Neural cell (in vitro differentiated cells): ENCODE measurements around the gene WDR82. TPM values are rescaled to one million over a fixed set of nuclear protein-coding genes. Genes with fewer than 3 reads are reported as not detected.

Experiments used
- H2AFZ ChIP-seq: fragments of 200-600, 300-800 bp; sonication (generic), shearing (Covaris generic); 2 replicates; pipeline ENCODE4 v1.6.0; 2014; ENCODE audit warnings: low read depth, mild to moderate bottlenecking, antibody characterized with exemption, low read length, moderate library complexity
- H3F3A ChIP-seq: fragments of 200-600 bp; shearing (Covaris generic); 2 replicates; pipeline ENCODE4 v1.6.1; 2016; ENCODE audit warnings: mild to moderate bottlenecking, moderate library complexity, mixed read lengths, antibody characterized with exemption, low read length; ENCODE audit not compliant: insufficient read depth, poor library complexity, severe bottlenecking
- H3K27ac ChIP-seq: fragments of 200-600, 300-800 bp; sonication (generic), shearing (Covaris generic); 2 replicates; pipeline ENCODE4 v1.5.1; 2014; ENCODE audit warnings: mild to moderate bottlenecking, low read length, moderate library complexity
- H3K27me3 ChIP-seq: fragments of 300-800, 200-600 bp; sonication (generic), shearing (Covaris generic); 2 replicates; pipeline ENCODE4 v1.6.0; 2014; ENCODE audit warnings: mild to moderate bottlenecking, low read depth, low read length, moderate library complexity; ENCODE audit not compliant: insufficient read depth
- H3K36me3 ChIP-seq: fragments of 300-800, 200-600 bp; sonication (generic), shearing (Covaris generic); 2 replicates; pipeline ENCODE4 v1.5.1; 2014; ENCODE audit warnings: mild to moderate bottlenecking, antibody characterized with exemption, low read length, moderate library complexity; ENCODE audit not compliant: insufficient read depth
- H3K4me2 ChIP-seq: fragments of 300-800, 200-600 bp; sonication (generic), shearing (Covaris generic); 2 replicates; pipeline ENCODE4 v1.6.0; 2014; ENCODE audit warnings: mild to moderate bottlenecking, low read length
- H3K4me3 ChIP-seq: fragments of 300-800, 200-600 bp; sonication (generic), shearing (Covaris generic); 2 replicates; pipeline ENCODE4 v1.5.1; 2014; ENCODE audit warnings: mild to moderate bottlenecking, low read length, moderate library complexity
- H3K79me2 ChIP-seq: fragments of 200-600 bp; shearing (Covaris generic); replicated peaks from 2 replicates; pipeline ENCODE4 v1.6.0; 2014; ENCODE audit warnings: mild to moderate bottlenecking, low read length, moderate library complexity; ENCODE audit not compliant: insufficient read depth
- H3K9ac ChIP-seq: fragments of 300-800, 200-600 bp; sonication (generic), shearing (Covaris generic); 2 replicates; pipeline ENCODE4 v1.6.1; 2016; ENCODE audit warnings: mild to moderate bottlenecking, low read length, mixed read lengths
- H3K9me2 ChIP-seq: fragments of 200-600 bp; shearing (Covaris generic); 2 replicates; pipeline ENCODE4 v1.6.1; 2016; ENCODE audit warnings: mild to moderate bottlenecking, low read length, mixed read lengths; ENCODE audit not compliant: insufficient read depth
- H3K9me3 ChIP-seq: fragments of 200-600, 300-800 bp; sonication (generic), shearing (Covaris generic); 2 replicates; pipeline ENCODE4 v1.6.1; 2016; ENCODE audit warnings: mild to moderate bottlenecking, mixed run types, low read length, moderate library complexity, mixed read lengths
- H4K20me1 ChIP-seq: fragments of 200-600 bp; shearing (Covaris generic); 2 replicates; pipeline ENCODE4 v1.6.1; 2016; ENCODE audit warnings: mild to moderate bottlenecking, mixed run types; ENCODE audit not compliant: insufficient read depth
- EP300 ChIP-seq: fragments of 450-650 bp; conservative IDR thresholded peaks from 2 replicates; pipeline ENCODE4 v1.6.1; 2014; ENCODE audit warnings: antibody characterized with exemption, mild to moderate bottlenecking, moderate library complexity; ENCODE audit not compliant: poor library complexity, severe bottlenecking
- EZH2 ChIP-seq: fragments of 200-600, 300-800 bp; shearing (Covaris generic), sonication (generic); IDR thresholded peaks from 2 replicates; pipeline ENCODE4 v1.6.1; 2014; ENCODE audit warnings: antibody characterized with exemption, low read length, borderline replicate concordance, mild to moderate bottlenecking; ENCODE audit not compliant: insufficient read depth, poor library complexity, severe bottlenecking
- MXI1 ChIP-seq: fragments of 450-650 bp; conservative IDR thresholded peaks from 2 replicates; pipeline ENCODE4 v1.6.1; 2014; ENCODE audit warnings: antibody characterized with exemption, mild to moderate bottlenecking; ENCODE audit not compliant: poor library complexity, severe bottlenecking
- POLR2AphosphoS5 ChIP-seq: IDR thresholded peaks from 2 replicates; pipeline ENCODE4 v1.6.1; 2012
- RAD21 ChIP-seq: fragments of 450-650 bp; conservative IDR thresholded peaks from 2 replicates; pipeline ENCODE4 v1.6.1; 2014; ENCODE audit warnings: antibody characterized with exemption, mild to moderate bottlenecking, moderate library complexity
- SMC3 ChIP-seq: fragments of 450-650 bp; conservative IDR thresholded peaks from 2 replicates; pipeline ENCODE4 v1.6.1; 2014; ENCODE audit warnings: antibody characterized with exemption, mild to moderate bottlenecking, moderate library complexity; ENCODE audit not compliant: poor library complexity
- TAF1 ChIP-seq: IDR thresholded peaks from 2 replicates; pipeline ENCODE4 v1.6.1; 2012; ENCODE audit warnings: low read depth
- polyA plus RNA-seq: library from polyadenylated mRNA; depleted of rRNA; stranded (reverse); fragments of >200 nt; gene quantifications from 2 replicates; pipeline ENCODE4 v1.2.3, GENCODE V29; 2014
- TF ChIP-seq, protein P1 (sequence below): fragments of 450-650 bp; IDR thresholded peaks from 2 replicates; pipeline ENCODE4 v1.5.1; 2014; ENCODE audit warnings: antibody characterized with exemption, mild to moderate bottlenecking, moderate library complexity; ENCODE audit not compliant: poor library complexity, severe bottlenecking
- TF ChIP-seq, protein P2 (sequence below): IDR thresholded peaks from 2 replicates; pipeline ENCODE4 v1.6.1; 2012; ENCODE audit warnings: borderline replicate concordance

The WDR82 gene
- polyA plus RNA-seq, 1 donor from 2014 or later = 163 TPM

DNA sequence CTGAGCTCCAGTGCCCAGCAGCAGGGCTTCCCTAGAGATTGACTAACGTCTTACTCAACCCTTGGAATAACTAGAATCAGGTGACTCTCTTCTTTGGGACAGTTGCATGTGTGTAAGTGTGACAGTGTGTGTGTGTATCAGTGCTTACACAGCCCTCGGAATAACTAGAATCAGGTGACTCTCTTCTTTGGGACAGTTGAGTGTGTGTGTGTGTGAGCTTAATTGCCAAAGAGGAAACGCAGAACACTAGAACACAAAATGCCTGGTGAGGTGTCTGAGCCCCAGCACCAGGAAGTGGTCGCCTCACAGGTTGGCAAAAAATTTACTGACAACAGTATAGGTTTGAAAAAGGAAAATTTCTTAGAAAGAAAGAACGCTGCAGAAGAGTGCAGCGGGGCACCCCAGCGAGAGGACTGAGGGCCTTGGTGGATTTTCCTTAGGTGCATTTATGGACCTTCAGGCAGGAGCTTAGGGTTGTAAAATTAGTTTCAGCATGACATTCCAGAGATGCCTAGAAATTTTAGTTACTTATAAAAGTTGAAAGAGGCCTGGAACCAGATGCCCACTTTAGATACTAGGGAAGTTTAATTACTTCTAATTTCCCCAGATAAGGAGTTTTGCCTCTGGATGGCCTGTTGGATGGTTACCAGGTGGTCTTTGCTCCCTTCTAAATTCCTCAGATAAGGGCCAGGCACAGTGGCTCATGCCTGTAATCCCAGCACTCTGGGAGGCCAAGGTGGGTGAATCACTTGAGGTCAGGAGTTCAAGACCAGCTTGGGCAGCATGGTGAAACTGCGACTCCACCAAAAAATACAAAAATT lies 3.7 kb upstream of the WDR82 start:
- no peak overlapping the region for H3K4me2 ChIP-seq
- no peaks in the 10 kb centered on the region for H3F3A ChIP-seq
- TF ChIP-seq, protein P1, sequence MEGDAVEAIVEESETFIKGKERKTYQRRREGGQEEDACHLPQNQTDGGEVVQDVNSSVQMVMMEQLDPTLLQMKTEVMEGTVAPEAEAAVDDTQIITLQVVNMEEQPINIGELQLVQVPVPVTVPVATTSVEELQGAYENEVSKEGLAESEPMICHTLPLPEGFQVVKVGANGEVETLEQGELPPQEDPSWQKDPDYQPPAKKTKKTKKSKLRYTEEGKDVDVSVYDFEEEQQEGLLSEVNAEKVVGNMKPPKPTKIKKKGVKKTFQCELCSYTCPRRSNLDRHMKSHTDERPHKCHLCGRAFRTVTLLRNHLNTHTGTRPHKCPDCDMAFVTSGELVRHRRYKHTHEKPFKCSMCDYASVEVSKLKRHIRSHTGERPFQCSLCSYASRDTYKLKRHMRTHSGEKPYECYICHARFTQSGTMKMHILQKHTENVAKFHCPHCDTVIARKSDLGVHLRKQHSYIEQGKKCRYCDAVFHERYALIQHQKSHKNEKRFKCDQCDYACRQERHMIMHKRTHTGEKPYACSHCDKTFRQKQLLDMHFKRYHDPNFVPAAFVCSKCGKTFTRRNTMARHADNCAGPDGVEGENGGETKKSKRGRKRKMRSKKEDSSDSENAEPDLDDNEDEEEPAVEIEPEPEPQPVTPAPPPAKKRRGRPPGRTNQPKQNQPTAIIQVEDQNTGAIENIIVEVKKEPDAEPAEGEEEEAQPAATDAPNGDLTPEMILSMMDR = no peak
- TF ChIP-seq SMC3 = no peak
- no peak overlapping the region for H3K27ac ChIP-seq
- H4K20me1 ChIP-seq = no peaks in the 10 kb centered on the region
- no peaks in the 10 kb centered on the region for H3K36me3 ChIP-seq
- no peaks in the 10 kb centered on the region for H3K9me2 ChIP-seq
- no peaks in the 10 kb centered on the region for H3K9me3 ChIP-seq
- H3K79me2 ChIP-seq = peaks cover 10% of the 10 kb centered on the region
- H3K4me3 ChIP-seq = no peak overlapping the region
- no peak overlapping the region for H3K9ac ChIP-seq
- H2AFZ ChIP-seq = no peak overlapping the region
- no peaks in the 10 kb centered on the region for H3K27me3 ChIP-seq

DNA sequence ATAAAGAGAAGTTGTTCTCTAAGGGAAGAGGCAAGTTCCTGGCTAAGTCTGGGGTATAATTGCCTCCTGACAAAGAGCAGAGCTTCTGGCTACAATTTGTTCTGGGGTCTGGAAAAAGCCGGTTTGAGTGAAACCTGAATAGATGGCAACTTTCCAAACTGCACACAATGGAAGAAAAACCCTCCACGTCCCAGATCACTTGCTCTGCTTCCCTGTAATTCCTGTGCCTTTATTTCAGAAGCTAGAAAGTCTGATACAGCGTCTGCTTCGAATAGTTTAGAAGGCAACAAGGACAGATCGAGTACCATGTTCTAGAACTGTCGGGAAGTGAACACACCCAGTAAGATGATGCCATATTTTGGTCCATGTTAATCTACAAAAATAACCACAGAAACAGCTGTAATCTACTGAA lies 1.6 kb upstream of the WDR82 start:
- H3K4me2 ChIP-seq = no peak overlapping the region
- peak overlapping the region; percentile 72 for H3K4me3 ChIP-seq
- no peaks in the 10 kb centered on the region for H3K9me3 ChIP-seq
- H3K9me2 ChIP-seq = no peaks in the 10 kb centered on the region
- no peaks in the 10 kb centered on the region for H3K27me3 ChIP-seq
- no peak overlapping the region for H2AFZ ChIP-seq
- no peak overlapping the region for H3K9ac ChIP-seq
- H3F3A ChIP-seq = no peaks in the 10 kb centered on the region
- no peaks in the 10 kb centered on the region for H3K36me3 ChIP-seq
- no peaks in the 10 kb centered on the region for H4K20me1 ChIP-seq
- TF ChIP-seq TAF1 (no peak), RAD21 (no peak), EZH2 (no peak), MXI1 (no peak), EP300 (no peak), SMC3 (no peak), POLR2AphosphoS5 (no peak)
- TF ChIP-seq, protein P2, sequence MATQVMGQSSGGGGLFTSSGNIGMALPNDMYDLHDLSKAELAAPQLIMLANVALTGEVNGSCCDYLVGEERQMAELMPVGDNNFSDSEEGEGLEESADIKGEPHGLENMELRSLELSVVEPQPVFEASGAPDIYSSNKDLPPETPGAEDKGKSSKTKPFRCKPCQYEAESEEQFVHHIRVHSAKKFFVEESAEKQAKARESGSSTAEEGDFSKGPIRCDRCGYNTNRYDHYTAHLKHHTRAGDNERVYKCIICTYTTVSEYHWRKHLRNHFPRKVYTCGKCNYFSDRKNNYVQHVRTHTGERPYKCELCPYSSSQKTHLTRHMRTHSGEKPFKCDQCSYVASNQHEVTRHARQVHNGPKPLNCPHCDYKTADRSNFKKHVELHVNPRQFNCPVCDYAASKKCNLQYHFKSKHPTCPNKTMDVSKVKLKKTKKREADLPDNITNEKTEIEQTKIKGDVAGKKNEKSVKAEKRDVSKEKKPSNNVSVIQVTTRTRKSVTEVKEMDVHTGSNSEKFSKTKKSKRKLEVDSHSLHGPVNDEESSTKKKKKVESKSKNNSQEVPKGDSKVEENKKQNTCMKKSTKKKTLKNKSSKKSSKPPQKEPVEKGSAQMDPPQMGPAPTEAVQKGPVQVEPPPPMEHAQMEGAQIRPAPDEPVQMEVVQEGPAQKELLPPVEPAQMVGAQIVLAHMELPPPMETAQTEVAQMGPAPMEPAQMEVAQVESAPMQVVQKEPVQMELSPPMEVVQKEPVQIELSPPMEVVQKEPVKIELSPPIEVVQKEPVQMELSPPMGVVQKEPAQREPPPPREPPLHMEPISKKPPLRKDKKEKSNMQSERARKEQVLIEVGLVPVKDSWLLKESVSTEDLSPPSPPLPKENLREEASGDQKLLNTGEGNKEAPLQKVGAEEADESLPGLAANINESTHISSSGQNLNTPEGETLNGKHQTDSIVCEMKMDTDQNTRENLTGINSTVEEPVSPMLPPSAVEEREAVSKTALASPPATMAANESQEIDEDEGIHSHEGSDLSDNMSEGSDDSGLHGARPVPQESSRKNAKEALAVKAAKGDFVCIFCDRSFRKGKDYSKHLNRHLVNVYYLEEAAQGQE = no peak
- TF ChIP-seq, protein P1 = no peak
- H3K79me2 ChIP-seq = peaks cover 31% of the 10 kb centered on the region
- H3K27ac ChIP-seq = no peak overlapping the region
